Lower leg skin (tissue), 3 donors: Measurements from ENCODE around the gene NEU1.

Experiments used
- POLR2A ChIP-seq, 2 donors: fragments of 450-650 bp; IDR thresholded peaks; one replicate each; pipeline ENCODE4 v1.6.1; 2016 to 2017; ENCODE audit warnings: antibody characterized with exemption in 2 of 2, mild to moderate bottlenecking in 1 of 2, moderate library complexity in 1 of 2
- TF ChIP-seq, protein P1 (sequence below), 3 donors: fragments of 450-650 bp; IDR thresholded peaks; one replicate each; pipeline ENCODE4 v1.5.1; 2016; ENCODE audit warnings: antibody characterized with exemption in 3 of 3, mild to moderate bottlenecking in 3 of 3, moderate library complexity in 2 of 3

DNA sequence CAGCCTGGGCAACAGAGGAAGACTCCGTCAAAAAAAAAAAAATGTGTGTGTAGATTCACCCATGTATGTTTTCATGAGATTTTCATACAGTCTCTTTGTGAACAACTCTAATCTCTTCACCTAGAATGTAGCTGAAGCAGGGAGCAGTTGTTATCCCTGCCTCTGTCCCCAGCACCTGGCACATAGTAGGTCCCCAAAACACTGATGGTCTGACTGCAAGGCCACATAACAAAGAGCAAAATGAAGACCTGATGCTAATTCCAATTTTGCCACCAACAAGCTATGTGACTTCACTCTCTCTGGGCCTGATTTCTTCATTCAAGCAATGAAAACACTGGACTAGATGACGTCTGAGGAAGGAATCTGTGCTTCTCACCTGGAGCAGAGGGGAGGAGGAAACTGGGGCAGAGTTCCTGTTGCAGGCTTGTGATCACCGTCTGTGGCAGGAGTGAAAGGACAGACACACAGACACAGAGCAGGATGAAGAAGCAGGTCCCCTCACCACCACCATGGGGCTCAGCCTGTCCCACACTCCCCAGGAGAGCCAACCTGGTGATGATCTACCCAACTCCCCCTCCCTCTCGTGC, 11.6 kb upstream of the NEU1 start:
- TF ChIP-seq, protein P1, sequence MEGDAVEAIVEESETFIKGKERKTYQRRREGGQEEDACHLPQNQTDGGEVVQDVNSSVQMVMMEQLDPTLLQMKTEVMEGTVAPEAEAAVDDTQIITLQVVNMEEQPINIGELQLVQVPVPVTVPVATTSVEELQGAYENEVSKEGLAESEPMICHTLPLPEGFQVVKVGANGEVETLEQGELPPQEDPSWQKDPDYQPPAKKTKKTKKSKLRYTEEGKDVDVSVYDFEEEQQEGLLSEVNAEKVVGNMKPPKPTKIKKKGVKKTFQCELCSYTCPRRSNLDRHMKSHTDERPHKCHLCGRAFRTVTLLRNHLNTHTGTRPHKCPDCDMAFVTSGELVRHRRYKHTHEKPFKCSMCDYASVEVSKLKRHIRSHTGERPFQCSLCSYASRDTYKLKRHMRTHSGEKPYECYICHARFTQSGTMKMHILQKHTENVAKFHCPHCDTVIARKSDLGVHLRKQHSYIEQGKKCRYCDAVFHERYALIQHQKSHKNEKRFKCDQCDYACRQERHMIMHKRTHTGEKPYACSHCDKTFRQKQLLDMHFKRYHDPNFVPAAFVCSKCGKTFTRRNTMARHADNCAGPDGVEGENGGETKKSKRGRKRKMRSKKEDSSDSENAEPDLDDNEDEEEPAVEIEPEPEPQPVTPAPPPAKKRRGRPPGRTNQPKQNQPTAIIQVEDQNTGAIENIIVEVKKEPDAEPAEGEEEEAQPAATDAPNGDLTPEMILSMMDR (IDR thresholded peaks at IDR 0.05) = no peak
- TF ChIP-seq POLR2A (IDR thresholded peaks at IDR 0.05) = no peak
